Cardiac muscle cell (in vitro differentiated cells and primary cell): Measurements from ENCODE around the gene GORASP2. TPM values are rescaled to one million over a fixed set of nuclear protein-coding genes. Genes with fewer than 3 reads are reported as not detected.
A peak's percentile ranks its signal among the peaks of the same experiment; 100 is the strongest.

Source experiments
- DNase-seq, 2 donors: peaks; one replicate each; pipeline versions ENCODE4 v3.0.0 to v3.0.0-alpha.2; 2010 to 2017; ENCODE audit warnings: low read depth in 1 of 2, low spot score in 1 of 2
- H3K27ac ChIP-seq: fragments of 200-600 bp; sonication (generic); 2 replicates; pipeline ENCODE4 v1.5.1; 2016
- H3K27me3 ChIP-seq: fragments of 200-600 bp; sonication (generic); 2 replicates; pipeline ENCODE4 v1.6.0; 2016; ENCODE audit warnings: control low read depth
- H3K36me3 ChIP-seq: fragments of 200-600 bp; sonication (generic); 2 replicates; pipeline ENCODE4 v1.5.1; 2016; ENCODE audit warnings: control low read depth
- H3K4me1 ChIP-seq: fragments of 200-600 bp; sonication (generic); 2 replicates; pipeline ENCODE4 v1.8.1; 2017; ENCODE audit warnings: low read depth, mild to moderate bottlenecking, mixed run types
- H3K4me3 ChIP-seq: fragments of 200-600 bp; sonication (generic); 2 replicates; pipeline ENCODE4 v1.5.1; 2016; ENCODE audit warnings: mild to moderate bottlenecking
- H3K9me3 ChIP-seq: fragments of 200-600 bp; sonication (generic); 2 replicates; pipeline ENCODE4 v1.5.1; 2017; ENCODE audit warnings: low read depth, mild to moderate bottlenecking, control low read depth
- CTCF ChIP-seq: IDR thresholded peaks from 2 replicates; pipeline ENCODE4 v1.5.1; 2012; ENCODE audit warnings: low read depth, mild to moderate bottlenecking, low read length
- polyA plus RNA-seq: library from polyadenylated mRNA; unstranded; fragments of >200 nt; fragmentation: Nextera tagmentation; extraction: Ambion mirVana; gene quantifications from 2 replicates; pipeline ENCODE4 v1.2.1, GENCODE V29; 2016
- total RNA-seq: library from RNA; depleted of rRNA; stranded (reverse); fragments of >200 nt; gene quantifications from 2 replicates; pipeline ENCODE4 v1.2.3, GENCODE V29; 2016

Gene GORASP2
- total and polyA plus RNA-seq, 2 experiments from 2014 or later: 59.4 to 114 TPM

GRCh38 chr2:170997893-170998597 lies 69.0 kb downstream of the GORASP2 start:
- H3K9me3 ChIP-seq: no peaks in the 10 kb centered on the region
- TF ChIP-seq CTCF: no peak
- DNase-seq: no peak
- peaks cover 15% of the 10 kb centered on the region for H3K36me3 ChIP-seq
- no peak overlapping the region for H3K4me3 ChIP-seq
- peak overlapping the region; percentile 12 for H3K27ac ChIP-seq
- no peaks in the 10 kb centered on the region for H3K27me3 ChIP-seq
- H3K4me1 ChIP-seq: peaks cover 9% of the 10 kb centered on the region

- no peak overlapping the region for H3K4me3 ChIP-seq
- H3K36me3 ChIP-seq: peaks cover 24% of the 10 kb centered on the region
- TF ChIP-seq CTCF: no peak
- no peak overlapping the region for H3K27ac ChIP-seq
- H3K4me1 ChIP-seq: peaks cover 9% of the 10 kb centered on the region
- H3K9me3 ChIP-seq: no peaks in the 10 kb centered on the region
- no peaks in the 10 kb centered on the region for H3K27me3 ChIP-seq
- DNase-seq: no peak
Observed at GRCh38 chr2:170999654-171000053, 70.6 kb downstream of the GORASP2 start.

GRCh38 chr2:171004363-171004762 lies 75.3 kb downstream of the GORASP2 start:
- peaks cover 34% of the 10 kb centered on the region for H3K36me3 ChIP-seq
- no peaks in the 10 kb centered on the region for H3K9me3 ChIP-seq
- peaks cover 10% of the 10 kb centered on the region for H3K4me1 ChIP-seq
- no peak overlapping the region for H3K27ac ChIP-seq
- no peak for TF ChIP-seq CTCF
- no peaks in the 10 kb centered on the region for H3K27me3 ChIP-seq
- DNase-seq: no peak
- no peak overlapping the region for H3K4me3 ChIP-seq

- Histone ChIP-seq H3K36me3 (peaks cover 34% of the 10 kb centered on the region), H3K9me3 (no peaks in the 10 kb centered on the region)
- TF ChIP-seq CTCF: no peak
Observed at GRCh38 chr2:171004833-171005232, 75.8 kb downstream of the GORASP2 start.

GRCh38 chr2:171008550-171009205 lies 79.6 kb downstream of the GORASP2 start:
- H3K9me3 ChIP-seq: no peaks in the 10 kb centered on the region
- H3K27me3 ChIP-seq: no peaks in the 10 kb centered on the region
- TF ChIP-seq CTCF: no peak
- no peak overlapping the region for H3K4me3 ChIP-seq
- peaks cover 30% of the 10 kb centered on the region for H3K36me3 ChIP-seq
- peaks cover 10% of the 10 kb centered on the region for H3K4me1 ChIP-seq
- no peak for DNase-seq
- peak overlapping the region; percentile 84 for H3K27ac ChIP-seq

More at GRCh38 chr2:171004833-171005232, 75.8 kb downstream of the GORASP2 start:
- no peak overlapping the region for H3K27ac ChIP-seq
- peaks cover 10% of the 10 kb centered on the region for H3K4me1 ChIP-seq
- no peak for DNase-seq
- no peak overlapping the region for H3K4me3 ChIP-seq
- no peaks in the 10 kb centered on the region for H3K27me3 ChIP-seq
